B cell (primary cell): ENCODE measurements around the gene IKBKE.

Experiments
- EZH2 ChIP-seq: IDR thresholded peaks from 2 replicates; pipeline ENCODE4 v1.6.1; 2012; ENCODE audit warnings: borderline replicate concordance, low read depth, mild to moderate bottlenecking, moderate library complexity, low read length; ENCODE audit not compliant: insufficient read depth, poor library complexity, severe bottlenecking
- TF ChIP-seq, protein P1 (sequence below): fragments of 200-600 bp; IDR thresholded peaks from one replicate; pipeline ENCODE4 v1.8.0; 2022; ENCODE audit warnings: antibody characterized with exemption, mild to moderate bottlenecking

DNA sequence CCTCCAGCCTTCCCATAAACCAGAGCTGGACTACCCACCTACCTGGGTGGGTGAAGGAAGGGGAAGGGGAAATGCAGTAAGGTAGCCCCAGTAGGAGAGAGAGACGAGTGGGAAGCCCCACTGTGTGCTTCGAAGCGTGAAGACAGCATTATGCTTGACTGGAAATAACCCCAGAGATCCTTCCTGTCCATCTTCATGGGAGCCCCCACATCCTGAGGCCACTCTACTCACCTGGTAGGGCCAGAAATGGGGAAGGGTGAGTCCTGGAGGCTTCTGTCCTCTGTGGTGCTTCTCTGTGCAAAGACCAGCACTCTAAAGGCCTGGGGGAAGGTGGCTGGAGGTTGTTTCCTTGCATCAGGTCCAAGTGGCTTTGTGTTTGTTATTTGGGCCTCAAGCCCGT lies 27.1 kb downstream of the IKBKE start:
- TF ChIP-seq, protein P1, sequence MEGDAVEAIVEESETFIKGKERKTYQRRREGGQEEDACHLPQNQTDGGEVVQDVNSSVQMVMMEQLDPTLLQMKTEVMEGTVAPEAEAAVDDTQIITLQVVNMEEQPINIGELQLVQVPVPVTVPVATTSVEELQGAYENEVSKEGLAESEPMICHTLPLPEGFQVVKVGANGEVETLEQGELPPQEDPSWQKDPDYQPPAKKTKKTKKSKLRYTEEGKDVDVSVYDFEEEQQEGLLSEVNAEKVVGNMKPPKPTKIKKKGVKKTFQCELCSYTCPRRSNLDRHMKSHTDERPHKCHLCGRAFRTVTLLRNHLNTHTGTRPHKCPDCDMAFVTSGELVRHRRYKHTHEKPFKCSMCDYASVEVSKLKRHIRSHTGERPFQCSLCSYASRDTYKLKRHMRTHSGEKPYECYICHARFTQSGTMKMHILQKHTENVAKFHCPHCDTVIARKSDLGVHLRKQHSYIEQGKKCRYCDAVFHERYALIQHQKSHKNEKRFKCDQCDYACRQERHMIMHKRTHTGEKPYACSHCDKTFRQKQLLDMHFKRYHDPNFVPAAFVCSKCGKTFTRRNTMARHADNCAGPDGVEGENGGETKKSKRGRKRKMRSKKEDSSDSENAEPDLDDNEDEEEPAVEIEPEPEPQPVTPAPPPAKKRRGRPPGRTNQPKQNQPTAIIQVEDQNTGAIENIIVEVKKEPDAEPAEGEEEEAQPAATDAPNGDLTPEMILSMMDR: no peak
- no peak for TF ChIP-seq EZH2
